ENCODE results near the gene TNIK. TPM values are rescaled to one million over a fixed set of nuclear protein-coding genes. Genes with fewer than 3 reads are reported as not detected.

The TNIK gene
- polyA plus RNA-seq, 1 of the 3 experiments (the other 2 are of a cell fraction), result 19.4 TPM

- no peaks in the 10 kb centered on the region for H4K20me1 ChIP-seq (ENCODE audit: insufficient read depth)
- no peak overlapping the region for H3K27ac ChIP-seq (ENCODE audit: low read depth in 2 of 2, low read length in 1 of 2)
- no peak overlapping the region for H3K9ac ChIP-seq
- peaks cover 5 to 19% of the 10 kb centered on the region in 2 experiments for H3K4me1 ChIP-seq (ENCODE audit: control insufficient read depth in 1 of 2, insufficient read depth in 2 of 2, low read depth in 1 of 2, low read length in 1 of 2)
- ChIA-PET CTCF (interaction anchor here (1.1 to 1.3 kb wide), 2 partner anchors 26 to 411 kb away, joined by 3 to 4 read pairs; no protein-coding TSS in a partner anchor), POLR2A (no interaction called here)
- peaks cover 66% of the 10 kb centered on the region for H3K79me2 ChIP-seq (ENCODE audit: insufficient read depth)
- H2AFZ ChIP-seq (ENCODE audit: low read depth), result no peak overlapping the region
- no peaks in the 10 kb centered on the region for H3K27me3 ChIP-seq (ENCODE audit: insufficient read depth)
- peaks cover 0 to 13% of the 10 kb centered on the region in 2 experiments for H3K36me3 ChIP-seq (replicated peaks in 1 of 2; ENCODE audit: control insufficient read depth in 1 of 2, insufficient read depth in 2 of 2, low read length in 1 of 2)
- DNase-seq, result no peak
- WGBS (ENCODE audit: low lambda C conversion rate), result 91% methylated on average over 2 of the region's 2 CpGs
- TF ChIP-seq SMC3 (IDR thresholded peaks at IDR 0.05; ENCODE audit: low read depth, low read length), result no peak
- 0 out of 2 replicates have a peak, but pooled peaks have one; percentile 11 for TF ChIP-seq FOSL2 (IDR thresholded peaks at IDR 0.05; ENCODE audit: borderline replicate concordance, low read depth)
- peaks cover 25% of the 10 kb centered on the region for H3F3A ChIP-seq (replicated peaks; ENCODE audit: insufficient read depth)
- 0 out of 2 replicates have a peak overlapping the region, but pooled peaks have one; percentile 45 for H3K4me2 ChIP-seq
- H3K9me2 ChIP-seq, result no peaks in the 10 kb centered on the region
- no peak overlapping the region for H3K4me3 ChIP-seq (ENCODE audit: low read depth in 2 of 2, low read length in 1 of 2)
- H3K9me3 ChIP-seq, result no peaks in the 10 kb centered on the region
Observed at GRCh38 chr3:171372694-171373093, 87.5 kb downstream of the TNIK start.

GRCh38 chr3:171371354-171371753 is 88.9 kb downstream of the TNIK start:
- Histone ChIP-seq H3K9me2 (no peaks in the 10 kb centered on the region), H2AFZ (ENCODE audit: low read depth) (no peak overlapping the region), H3K27ac (ENCODE audit: low read depth in 2 of 2, low read length in 1 of 2) (no peak overlapping the region), H3K9ac (no peak overlapping the region), H3K9me3 (no peaks in the 10 kb centered on the region), H3K79me2 (ENCODE audit: insufficient read depth) (peaks cover 53% of the 10 kb centered on the region), H3K36me3 (replicated peaks in 1 of 2; ENCODE audit: control insufficient read depth in 1 of 2, insufficient read depth in 2 of 2, low read length in 1 of 2) (peaks cover 0 to 13% of the 10 kb centered on the region in 2 experiments), H3F3A (replicated peaks; ENCODE audit: insufficient read depth) (peaks cover 25% of the 10 kb centered on the region), H3K4me1 (ENCODE audit: control insufficient read depth in 1 of 2, insufficient read depth in 2 of 2, low read depth in 1 of 2, low read length in 1 of 2) (peaks cover 7 to 19% of the 10 kb centered on the region in 2 experiments), H3K4me2 (no peak overlapping the region), H3K27me3 (ENCODE audit: insufficient read depth) (no peaks in the 10 kb centered on the region), H4K20me1 (ENCODE audit: insufficient read depth) (no peaks in the 10 kb centered on the region), H3K4me3 (ENCODE audit: low read depth in 2 of 2, low read length in 1 of 2) (no peak overlapping the region)
- TF ChIP-seq FOXM1 (IDR thresholded peaks at IDR 0.05; ENCODE audit: low read depth), result no peak
- no peak for TF ChIP-seq NFIC (IDR thresholded peaks at IDR 0.05; ENCODE audit: borderline replicate concordance)
- no peak for TF ChIP-seq USF1 (IDR thresholded peaks at IDR 0.05; ENCODE audit: borderline replicate concordance, low read depth)
- no peak for TF ChIP-seq ELF1 (IDR thresholded peaks at IDR 0.05)
- TF ChIP-seq SIN3A (IDR thresholded peaks at IDR 0.05; ENCODE audit: borderline replicate concordance, low read depth, low read length), result no peak
- no peak for TF ChIP-seq RAD21 (IDR thresholded peaks at IDR 0.05; ENCODE audit: low read length)
- no peak for TF ChIP-seq NRF1 (IDR thresholded peaks at IDR 0.05; ENCODE audit: low read depth, low read length)
- no peak for TF ChIP-seq SMC3 (IDR thresholded peaks at IDR 0.05; ENCODE audit: low read depth, low read length)
- no peak for TF ChIP-seq RCOR1 (IDR thresholded peaks at IDR 0.05; ENCODE audit: low read length)
- TF ChIP-seq CTCF (IDR thresholded peaks at IDR 0.05), result no peak
- TF ChIP-seq RFX5 (IDR thresholded peaks at IDR 0.05; ENCODE audit: low read length), result no peak
- TF ChIP-seq FOSL2 (IDR thresholded peaks at IDR 0.05; ENCODE audit: borderline replicate concordance, low read depth), result no peak
- TF ChIP-seq RXRA (IDR thresholded peaks at IDR 0.05; ENCODE audit: borderline replicate concordance, low read depth), result no peak
- no peak for TF ChIP-seq MAX (IDR thresholded peaks at IDR 0.05; ENCODE audit: low read depth)
- no peak for TF ChIP-seq JUND (IDR thresholded peaks at IDR 0.05)
- TF ChIP-seq CHD2 (IDR thresholded peaks at IDR 0.05; ENCODE audit: low read length, partially characterized antibody), result no peak
- no peak for TF ChIP-seq FOXJ3 (CRISPR knock-in tag; IDR thresholded peaks at IDR 0.05)
- TF ChIP-seq TEAD4 (IDR thresholded peaks at IDR 0.05; ENCODE audit: borderline replicate concordance, insufficient read depth), result no peak
- ChIA-PET POLR2A (no interaction called here), CTCF (no interaction called here)
- DNase-seq, result no peak
- 82% methylated on average over 3 of the region's 3 CpGs for WGBS (ENCODE audit: low lambda C conversion rate)
